Left hindlimb (tissue), 1 donor: Measurements from ENCODE around the gene SIVA1.

Experiments
- DNase-seq: peaks from one replicate; pipeline ENCODE4 v3.0.0-alpha.2; 2018

Gene SIVA1

DNA sequence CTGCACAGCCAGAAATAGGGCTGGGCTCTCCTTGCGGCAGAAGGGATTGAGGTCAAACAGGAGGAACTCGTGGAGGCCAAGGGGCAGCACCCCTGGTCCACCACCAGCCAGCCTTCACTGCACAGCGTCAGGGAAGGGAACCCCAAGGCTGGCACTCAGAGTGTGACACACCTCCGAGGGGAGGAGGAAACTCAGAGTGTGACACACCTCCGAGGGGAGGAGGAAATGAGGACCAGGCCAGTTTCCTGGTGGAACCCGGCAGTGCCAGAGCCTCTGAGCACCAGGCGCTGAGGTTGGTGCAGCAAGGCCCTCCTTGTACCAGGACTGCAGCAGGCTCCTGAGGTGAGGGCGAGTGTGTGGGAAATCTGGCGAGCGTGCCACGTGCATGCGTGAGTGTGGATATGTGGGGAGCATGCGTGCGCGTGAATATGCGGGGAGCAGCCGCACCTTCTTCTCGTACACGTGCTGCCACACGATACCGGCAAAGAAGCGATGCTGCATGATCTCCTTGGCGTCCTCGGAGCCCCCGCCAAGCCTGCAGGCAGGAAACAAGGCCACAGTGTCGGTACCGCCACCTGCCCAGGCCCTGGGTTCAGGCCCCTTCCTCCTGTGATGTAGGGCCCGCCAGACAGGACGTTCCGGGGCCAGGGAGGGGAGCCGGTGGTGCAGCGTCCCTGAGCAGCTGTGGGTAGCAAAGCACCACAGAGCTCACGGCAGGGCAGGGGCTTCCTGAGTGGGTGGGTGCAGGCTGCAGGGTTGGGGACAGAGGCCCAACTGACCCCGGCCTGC lies 19.2 kb downstream of the SIVA1 start:
- DNase-seq = no peak

DNA sequence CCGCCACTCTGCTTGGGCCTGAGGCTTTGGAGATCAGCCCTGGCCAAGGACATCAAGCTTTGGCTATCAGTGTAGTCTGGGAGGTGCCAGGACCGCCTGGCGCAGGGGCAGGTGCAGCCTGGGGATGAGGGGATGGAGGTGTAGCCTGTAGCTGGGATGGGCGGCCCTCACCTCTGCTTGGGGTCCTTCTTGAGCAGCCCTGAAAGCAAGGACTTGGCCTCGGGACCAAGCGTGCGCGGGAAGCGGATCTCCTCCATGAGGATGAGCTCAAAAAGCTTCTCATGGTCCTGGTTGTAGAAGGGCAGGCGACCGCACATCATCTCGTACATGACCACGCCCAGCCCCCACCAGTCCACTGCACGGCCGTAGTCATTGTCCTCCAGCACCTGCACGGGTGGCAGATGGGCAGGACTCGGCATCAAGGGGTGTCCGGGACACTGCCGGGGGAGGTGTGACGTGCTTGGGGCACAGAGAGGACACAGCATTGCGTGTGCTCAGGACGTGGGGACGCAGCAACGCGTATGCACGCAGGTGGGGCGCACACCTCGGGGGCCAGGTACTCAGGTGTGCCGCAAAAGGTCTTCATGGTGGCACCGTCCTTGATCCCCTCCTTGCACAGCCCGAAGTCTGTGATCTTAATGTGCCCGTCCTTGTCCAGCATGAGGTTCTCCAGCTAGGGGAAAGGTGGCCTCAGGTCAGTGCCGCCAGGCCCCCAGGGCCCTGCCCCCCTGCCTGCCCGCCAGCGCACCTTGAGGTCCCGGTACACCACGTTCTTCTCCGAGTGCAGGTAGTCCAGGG lies 20.0 kb downstream of the SIVA1 start:
- DNase-seq = no peak

- no peak for DNase-seq
Measured at GRCh38 chr14:104773505-104774452, 20.8 kb downstream of the SIVA1 start.

DNA sequence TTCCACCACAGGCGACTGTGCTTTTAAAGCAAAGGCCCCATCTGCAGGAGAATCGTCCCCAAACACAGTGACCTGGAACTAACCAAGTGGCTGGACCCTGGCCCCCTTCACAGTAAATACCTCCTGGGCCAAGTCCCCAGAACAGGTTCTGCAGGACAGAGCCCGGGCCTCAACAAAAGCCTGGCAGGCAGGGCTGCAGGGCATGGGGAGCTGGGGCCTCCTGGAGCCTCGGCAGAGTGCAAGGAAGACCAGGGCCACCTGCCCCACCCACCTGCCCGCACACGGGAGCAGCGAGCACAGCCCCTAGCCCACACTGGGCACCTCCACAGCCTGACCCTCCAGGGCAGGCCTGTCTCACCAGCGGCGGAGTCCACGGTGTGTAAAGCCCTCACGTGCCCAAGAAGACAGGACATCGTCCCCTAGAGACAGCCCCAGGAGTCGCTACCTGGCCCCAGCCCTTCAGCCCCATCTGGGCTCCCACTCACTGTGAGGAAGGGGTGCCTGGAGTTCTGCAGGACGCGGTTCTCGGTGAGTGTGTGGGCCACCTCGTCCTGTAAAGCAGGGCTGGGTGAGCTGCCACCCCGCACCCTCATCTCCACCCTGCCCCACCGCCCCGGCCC lies 21.6 kb downstream of the SIVA1 start:
- DNase-seq = no peak

- DNase-seq = no peak
Measured at GRCh38 chr14:104775073-104775489, 22.1 kb downstream of the SIVA1 start.

- DNase-seq = no peak
Measured at GRCh38 chr14:104776481-104776880, 23.5 kb downstream of the SIVA1 start.

DNA sequence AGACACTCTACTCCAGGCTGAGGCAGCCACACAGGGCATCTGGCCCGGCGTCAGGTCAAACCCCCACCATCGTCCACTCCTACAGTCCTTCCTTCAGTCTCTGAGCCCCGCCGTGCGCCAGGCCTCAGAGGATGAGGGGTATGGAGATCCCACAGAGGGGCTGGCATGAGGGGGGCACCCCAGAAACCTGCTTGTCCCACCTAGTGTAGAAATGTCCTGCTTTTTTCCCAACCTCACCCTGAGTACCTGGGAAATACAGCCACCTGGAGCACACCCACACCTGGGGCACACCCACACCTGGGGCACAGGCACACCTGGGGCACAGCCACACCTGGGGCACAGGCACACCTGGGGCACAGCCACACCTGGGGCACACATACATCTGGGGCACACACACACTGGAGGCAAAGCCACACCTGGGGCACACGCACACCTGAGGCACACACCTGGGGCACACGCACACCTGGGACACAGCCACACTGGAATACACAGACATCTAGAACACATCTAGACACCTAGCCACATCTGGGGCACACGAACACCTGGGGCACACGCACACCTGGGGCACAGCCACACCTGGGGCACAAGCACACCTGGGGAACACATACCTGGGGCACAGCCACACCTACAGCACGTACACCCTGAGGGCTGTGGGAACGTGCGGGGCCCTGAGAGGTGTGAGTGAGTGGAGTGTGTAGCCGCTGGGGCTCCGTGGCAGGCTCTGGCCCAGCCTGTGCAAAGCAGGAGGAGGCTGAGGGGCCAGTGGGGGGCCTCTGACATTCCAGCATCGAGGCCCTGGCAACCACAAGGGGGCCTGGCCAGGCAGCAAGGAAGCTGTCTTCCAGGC lies 24.2 kb downstream of the SIVA1 start:
- DNase-seq = no peak

DNA sequence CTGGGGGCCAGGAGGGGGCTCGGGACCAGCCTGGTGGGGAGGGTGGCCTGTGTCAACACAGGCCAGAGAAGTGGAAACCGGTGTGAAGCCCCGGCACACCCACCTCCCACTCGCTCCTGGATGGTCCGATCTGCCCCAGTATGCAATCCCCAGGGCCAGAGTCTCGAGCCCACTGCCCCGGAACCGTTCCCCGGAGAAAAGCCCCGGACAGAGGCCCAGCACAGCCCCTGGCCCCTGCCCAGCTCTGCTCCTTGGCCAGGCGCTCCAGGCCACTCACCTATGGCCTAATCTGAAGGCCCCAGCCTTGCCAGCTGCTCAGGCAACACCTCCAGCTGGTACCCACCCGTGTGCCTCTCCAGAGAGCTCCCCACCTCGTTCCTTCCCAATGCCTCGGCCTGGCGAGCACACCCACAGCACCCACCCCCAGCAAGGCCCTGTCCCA lies 24.9 kb downstream of the SIVA1 start:
- no peak for DNase-seq

GRCh38 chr14:104778694-104779331 lies 25.9 kb downstream of the SIVA1 start:
- no peak for DNase-seq

DNA sequence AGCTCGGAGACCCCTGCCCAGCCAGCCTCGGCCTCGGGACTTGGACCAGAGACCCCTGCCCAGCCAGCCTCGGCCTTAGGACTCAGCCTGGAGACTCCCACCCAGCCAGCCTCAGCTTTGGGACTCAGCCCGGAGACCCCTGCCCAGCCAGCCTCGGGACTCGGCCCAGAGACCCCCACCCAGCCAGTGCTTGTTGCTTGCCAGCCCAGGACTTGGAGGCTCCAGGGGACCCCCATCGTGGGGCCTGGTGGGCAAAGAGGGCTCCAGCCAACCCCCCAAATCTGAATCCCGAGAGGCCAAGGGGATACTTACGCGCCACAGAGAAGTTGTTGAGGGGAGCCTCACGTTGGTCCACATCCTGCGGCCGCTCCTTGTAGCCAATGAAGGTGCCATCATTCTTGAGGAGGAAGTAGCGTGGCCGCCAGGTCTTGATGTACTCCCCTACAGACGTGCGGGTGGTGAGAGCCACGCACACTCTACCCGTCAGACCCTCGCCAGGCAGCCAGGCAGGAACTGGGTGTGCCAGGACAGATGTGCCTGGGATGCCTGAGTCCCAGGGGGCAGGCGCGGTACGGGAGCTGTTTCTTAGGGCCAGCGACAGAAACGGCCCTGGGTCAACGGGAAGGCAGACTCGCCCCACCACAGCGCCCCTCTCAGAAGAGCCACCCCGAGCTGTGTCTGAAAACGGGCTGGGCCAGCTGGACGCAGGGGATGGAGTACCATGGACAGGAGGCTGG lies 27.0 kb downstream of the SIVA1 start:
- no peak for DNase-seq

DNA sequence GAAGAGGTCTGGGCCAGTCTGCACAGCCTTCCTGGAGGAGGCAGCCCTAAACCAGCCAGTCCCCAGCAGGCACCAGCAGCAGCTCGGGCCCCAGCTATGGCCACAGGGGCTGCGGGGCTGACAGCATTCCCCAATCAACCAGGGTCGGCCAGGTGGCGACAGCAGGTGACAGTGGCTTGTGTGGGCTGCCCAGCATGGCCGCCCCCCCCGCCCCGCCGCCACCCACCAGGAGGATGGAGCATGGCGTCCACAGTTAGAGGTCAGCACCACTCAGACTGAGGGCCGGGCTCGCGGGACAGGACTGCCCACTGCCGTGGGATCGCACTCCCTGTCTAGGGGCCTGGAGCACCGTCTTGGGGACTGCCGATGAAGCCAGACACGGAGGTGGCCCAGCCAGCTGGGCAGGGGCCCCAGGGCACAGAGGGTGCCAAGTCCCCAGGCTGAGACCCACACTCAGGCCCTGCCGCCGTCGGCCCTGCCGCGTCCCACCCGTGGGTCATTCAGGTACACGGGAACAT lies 27.6 kb downstream of the SIVA1 start:
- no peak for DNase-seq

- no peak for DNase-seq
Measured at GRCh38 chr14:104781271-104782077, 28.5 kb downstream of the SIVA1 start.

DNA sequence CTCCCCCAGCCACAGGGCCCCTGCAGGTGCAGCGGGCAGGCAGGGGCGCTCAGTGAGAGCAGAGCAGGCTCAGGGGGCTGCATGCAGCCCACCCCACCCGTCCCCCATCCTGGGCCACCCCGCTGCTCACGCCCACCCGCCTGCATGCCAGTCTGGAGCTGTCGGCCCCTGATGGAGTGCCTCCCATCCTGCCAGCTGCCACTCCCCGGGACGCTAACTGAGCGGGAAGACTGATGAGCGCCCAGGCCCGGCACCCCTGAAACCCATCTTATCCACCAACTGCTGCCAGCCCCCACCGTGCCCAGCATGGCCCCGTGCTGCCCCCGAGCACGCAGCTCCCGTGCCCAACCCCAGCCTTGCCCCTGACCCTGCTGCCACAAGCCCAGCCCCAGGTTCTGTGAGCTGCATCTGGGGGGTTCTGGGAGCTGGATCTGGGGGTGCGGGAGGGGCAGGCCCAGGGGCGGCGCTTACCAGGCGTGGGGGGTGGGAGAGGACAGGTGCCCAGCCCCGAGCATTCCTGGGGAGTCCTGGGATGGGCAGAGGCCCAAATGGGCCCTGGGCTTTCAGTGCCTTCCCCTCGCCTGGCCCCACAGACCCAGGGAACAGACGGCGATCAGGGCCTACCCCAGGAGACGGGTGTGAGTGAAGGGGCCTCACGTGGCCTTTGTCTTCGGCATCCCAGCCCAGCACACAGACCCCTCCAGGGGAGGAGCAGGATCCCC lies 29.3 kb downstream of the SIVA1 start:
- no peak for DNase-seq

DNA sequence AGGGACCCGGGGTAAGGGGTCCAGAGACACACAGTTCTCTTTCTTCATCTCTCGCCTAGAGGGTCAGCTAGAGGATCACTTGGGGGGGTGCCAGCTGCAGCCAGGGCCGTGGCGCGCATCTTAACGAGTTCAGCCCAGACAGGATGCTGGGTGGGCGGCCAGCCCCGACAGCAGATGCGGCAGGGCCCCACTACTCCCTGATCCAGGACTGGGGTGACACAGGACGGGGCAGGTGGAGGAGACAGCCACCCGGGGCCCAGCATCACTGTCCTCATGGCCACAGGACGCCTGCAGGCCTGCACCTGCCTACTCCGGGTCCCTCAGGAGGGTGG lies 29.8 kb downstream of the SIVA1 start:
- no peak for DNase-seq

GRCh38 chr14:104783484-104784217 lies 30.7 kb downstream of the SIVA1 start:
- DNase-seq = no peak

DNA sequence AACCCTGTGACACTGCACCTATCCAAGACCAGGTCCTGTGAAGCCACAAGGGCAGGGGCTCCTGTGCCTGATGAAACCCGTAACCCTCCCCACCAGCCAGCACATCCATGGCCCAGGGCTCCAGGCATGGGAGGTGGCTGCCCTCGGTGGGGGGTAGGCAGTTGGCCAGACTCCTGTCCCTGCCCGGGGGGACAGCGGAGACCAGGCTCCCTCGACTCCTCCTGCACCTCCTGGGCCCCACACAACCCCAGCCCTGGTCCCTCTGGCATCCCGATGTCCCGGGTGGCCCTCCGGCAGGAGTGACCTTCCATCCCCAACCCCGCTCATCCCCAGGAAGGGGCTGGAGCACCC lies 31.2 kb downstream of the SIVA1 start:
- DNase-seq = no peak

GRCh38 chr14:104784846-104785707 lies 32.1 kb downstream of the SIVA1 start:
- no peak for DNase-seq
